Measurements from ENCODE around the gene CCL24.
"Not testable (repeated sequence)": the region's sequence is repeated elsewhere in the genome, so short reads cannot be mapped to it uniquely, and the experiment has no call there.

The CCL24 gene, protein sequence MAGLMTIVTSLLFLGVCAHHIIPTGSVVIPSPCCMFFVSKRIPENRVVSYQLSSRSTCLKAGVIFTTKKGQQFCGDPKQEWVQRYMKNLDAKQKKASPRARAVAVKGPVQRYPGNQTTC

DNA sequence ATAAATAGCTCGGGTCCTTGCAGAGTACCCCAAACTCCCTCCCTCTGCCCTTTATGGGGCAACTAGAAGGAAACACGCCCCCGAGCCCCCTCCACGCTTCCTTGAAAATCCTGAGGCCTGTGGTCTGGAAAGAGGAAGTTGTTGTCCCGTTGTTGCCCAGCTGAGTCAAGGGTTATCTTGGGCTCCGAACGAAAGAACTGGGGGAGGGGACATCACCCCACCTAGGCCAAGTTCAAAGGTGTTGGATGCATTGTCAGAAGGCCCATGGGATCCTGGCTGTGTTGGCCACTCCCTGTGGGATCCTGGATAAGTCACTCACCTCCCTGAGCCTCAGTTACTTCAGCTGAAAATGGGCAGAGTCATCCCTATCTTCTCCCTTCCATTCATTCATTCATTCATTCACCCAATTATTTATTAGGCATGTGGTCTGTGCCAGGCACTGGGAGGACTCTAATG lies at the start of gene CCL24:
TSS of gene CCL24 (minus strand) at position 26 of the 456 bp plus-strand sequence. CDS start 91 bp downstream, outside the sequence.
- TF ChIP-seq, protein P1, sequence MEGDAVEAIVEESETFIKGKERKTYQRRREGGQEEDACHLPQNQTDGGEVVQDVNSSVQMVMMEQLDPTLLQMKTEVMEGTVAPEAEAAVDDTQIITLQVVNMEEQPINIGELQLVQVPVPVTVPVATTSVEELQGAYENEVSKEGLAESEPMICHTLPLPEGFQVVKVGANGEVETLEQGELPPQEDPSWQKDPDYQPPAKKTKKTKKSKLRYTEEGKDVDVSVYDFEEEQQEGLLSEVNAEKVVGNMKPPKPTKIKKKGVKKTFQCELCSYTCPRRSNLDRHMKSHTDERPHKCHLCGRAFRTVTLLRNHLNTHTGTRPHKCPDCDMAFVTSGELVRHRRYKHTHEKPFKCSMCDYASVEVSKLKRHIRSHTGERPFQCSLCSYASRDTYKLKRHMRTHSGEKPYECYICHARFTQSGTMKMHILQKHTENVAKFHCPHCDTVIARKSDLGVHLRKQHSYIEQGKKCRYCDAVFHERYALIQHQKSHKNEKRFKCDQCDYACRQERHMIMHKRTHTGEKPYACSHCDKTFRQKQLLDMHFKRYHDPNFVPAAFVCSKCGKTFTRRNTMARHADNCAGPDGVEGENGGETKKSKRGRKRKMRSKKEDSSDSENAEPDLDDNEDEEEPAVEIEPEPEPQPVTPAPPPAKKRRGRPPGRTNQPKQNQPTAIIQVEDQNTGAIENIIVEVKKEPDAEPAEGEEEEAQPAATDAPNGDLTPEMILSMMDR (IDR thresholded peaks at IDR 0.05; ENCODE audit: low read depth, low read length, poor library complexity, severe bottlenecking): no peak
- no peak for TF ChIP-seq EZH2phosphoT487 (IDR thresholded peaks at IDR 0.05; ENCODE audit: borderline replicate concordance, low read length)
- Histone ChIP-seq H3K79me2 (ENCODE audit: control insufficient read depth, low read length) (no peaks in the 10 kb centered on the region), H3K4me2 (ENCODE audit: low read length) (no peak within 1 kb of the TSS), H3K27me3 (ENCODE audit: control insufficient read depth, low read length) (peaks cover 8% of the 10 kb centered on the region; the same call in 1 of the 2 replicates), H4K20me1 (ENCODE audit: control insufficient read depth, insufficient read depth, low read depth, low read length) (no peaks in the 10 kb centered on the region), H3F3A (ENCODE audit: control insufficient read depth, insufficient read depth) (no peaks in the 10 kb centered on the region), H3K36me3 (ENCODE audit: control insufficient read depth, low read length) (no peaks in the 10 kb centered on the region), H3K27ac (ENCODE audit: low read depth, low read length) (no peak within 1 kb of the TSS), H3K9me2 (replicated peaks; ENCODE audit: control insufficient read depth, low read length) (no peaks in the 10 kb centered on the region), H3K4me3 (ENCODE audit: low read length) (no peak within 1 kb of the TSS), H3K9me3 (ENCODE audit: control insufficient read depth, insufficient read depth, low read length) (no peaks in the 10 kb centered on the region), H3K4me1 (ENCODE audit: control insufficient read depth, low read length) (peaks cover 4% of the 10 kb centered on the region; the same call in 1 of the 2 replicates)

DNA sequence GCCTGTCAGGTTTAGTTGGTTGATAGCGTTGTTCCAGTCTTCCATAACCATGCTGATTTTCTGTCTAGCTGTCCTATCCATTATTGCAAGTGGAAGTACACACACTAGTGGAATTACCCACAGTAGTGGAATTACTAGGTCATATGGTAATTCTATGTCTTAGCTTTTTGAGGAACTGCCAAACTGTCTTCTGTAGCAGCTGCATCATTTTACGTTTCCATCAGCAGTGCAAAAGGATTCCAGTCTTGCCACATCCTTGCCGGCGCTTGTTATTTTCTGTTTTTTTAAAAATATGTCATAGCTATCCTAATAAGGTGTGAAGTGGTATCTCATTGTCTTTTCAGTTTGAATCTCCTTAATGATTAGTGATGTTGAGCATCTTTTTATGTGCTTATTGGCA lies 48.0 kb upstream of the CCL24 start:
- TF ChIP-seq EZH2phosphoT487 (IDR thresholded peaks at IDR 0.05; ENCODE audit: borderline replicate concordance, low read length): no peak
- Histone ChIP-seq H3K4me3 (ENCODE audit: low read length) (no peak overlapping the region), H3K36me3 (ENCODE audit: control insufficient read depth, low read length) (no peaks in the 10 kb centered on the region), H3K27ac (ENCODE audit: low read depth, low read length) (no peak overlapping the region), H3F3A (ENCODE audit: control insufficient read depth, insufficient read depth) (no peaks in the 10 kb centered on the region), H3K9me2 (replicated peaks; ENCODE audit: control insufficient read depth, low read length) (no peaks in the 10 kb centered on the region), H3K27me3 (ENCODE audit: control insufficient read depth, low read length) (no peaks in the 10 kb centered on the region), H3K79me2 (ENCODE audit: control insufficient read depth, low read length) (no peaks in the 10 kb centered on the region), H4K20me1 (ENCODE audit: control insufficient read depth, insufficient read depth, low read depth, low read length) (no peaks in the 10 kb centered on the region), H3K4me1 (ENCODE audit: control insufficient read depth, low read length) (no peaks in the 10 kb centered on the region), H3K4me2 (ENCODE audit: low read length) (no peak overlapping the region), H3K9me3 (ENCODE audit: control insufficient read depth, insufficient read depth, low read length) (no peaks in the 10 kb centered on the region)

DNA sequence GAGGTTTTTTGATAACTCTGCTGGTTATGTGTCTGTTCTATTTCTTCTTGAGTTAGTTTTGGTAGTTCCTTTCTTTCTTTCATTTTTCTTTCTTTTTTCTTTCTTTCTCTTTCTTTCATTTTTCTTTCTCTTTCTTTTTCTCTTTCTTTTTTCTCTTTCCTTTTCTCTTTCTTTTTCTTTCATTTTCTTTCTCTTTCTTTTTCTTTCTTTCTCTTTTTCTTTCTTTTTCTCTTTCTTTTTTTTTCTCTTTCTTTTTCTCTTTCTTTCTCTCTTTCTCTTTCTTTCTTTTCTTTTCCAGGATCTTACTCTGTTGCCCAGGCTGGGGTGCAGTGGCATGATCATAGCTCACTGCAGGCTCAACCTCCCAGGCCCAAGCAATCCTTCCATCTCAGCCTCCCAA lies 44.8 kb upstream of the CCL24 start:
- no peak overlapping the region for H3K27ac ChIP-seq (ENCODE audit: low read depth, low read length)
- H3K36me3 ChIP-seq (ENCODE audit: control insufficient read depth, low read length): no peaks in the 10 kb centered on the region
- H3K4me3 ChIP-seq (ENCODE audit: low read length): no peak overlapping the region
- no peak overlapping the region for H3K4me2 ChIP-seq (ENCODE audit: low read length)
- no peaks in the 10 kb centered on the region for H3F3A ChIP-seq (ENCODE audit: control insufficient read depth, insufficient read depth)
- no peaks in the 10 kb centered on the region for H4K20me1 ChIP-seq (ENCODE audit: control insufficient read depth, insufficient read depth, low read depth, low read length)
- H3K9me3 ChIP-seq (ENCODE audit: control insufficient read depth, insufficient read depth, low read length): no peaks in the 10 kb centered on the region
- no peaks in the 10 kb centered on the region for H3K27me3 ChIP-seq (ENCODE audit: control insufficient read depth, low read length)
- TF ChIP-seq EZH2phosphoT487 (IDR thresholded peaks at IDR 0.05; ENCODE audit: borderline replicate concordance, low read length): no peak
- TF ChIP-seq, protein P1 (IDR thresholded peaks at IDR 0.05; ENCODE audit: low read depth, low read length, poor library complexity, severe bottlenecking): no peak
- no peaks in the 10 kb centered on the region for H3K4me1 ChIP-seq (ENCODE audit: control insufficient read depth, low read length)
- no peaks in the 10 kb centered on the region for H3K9me2 ChIP-seq (replicated peaks; ENCODE audit: control insufficient read depth, low read length)
- no peaks in the 10 kb centered on the region for H3K79me2 ChIP-seq (ENCODE audit: control insufficient read depth, low read length)

DNA sequence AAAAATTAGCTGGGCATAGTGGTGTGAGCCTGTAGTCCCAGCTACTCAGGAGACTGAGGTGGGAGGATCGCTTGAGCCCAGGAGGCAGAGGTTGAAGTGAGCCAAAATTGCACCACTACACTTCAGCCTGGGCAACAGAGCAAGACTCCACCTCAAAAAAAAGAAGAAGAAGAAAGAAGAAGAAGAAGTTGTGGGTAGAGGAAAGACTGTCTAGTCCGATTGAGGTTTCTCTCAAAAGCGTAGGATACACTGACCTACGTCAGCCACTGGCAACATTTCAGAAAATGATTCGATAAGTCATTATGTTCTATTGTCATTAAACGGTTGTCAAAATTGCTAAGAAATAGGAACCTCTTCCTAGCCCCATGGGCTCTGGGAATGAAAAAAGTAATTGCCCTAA lies 42.9 kb upstream of the CCL24 start:
- no peak overlapping the region for H3K27ac ChIP-seq (ENCODE audit: low read depth, low read length)
- no peak overlapping the region for H3K4me2 ChIP-seq (ENCODE audit: low read length)
- H4K20me1 ChIP-seq (ENCODE audit: control insufficient read depth, insufficient read depth, low read depth, low read length): no peaks in the 10 kb centered on the region
- no peaks in the 10 kb centered on the region for H3K36me3 ChIP-seq (ENCODE audit: control insufficient read depth, low read length)
- H3K9me2 ChIP-seq (replicated peaks; ENCODE audit: control insufficient read depth, low read length): no peaks in the 10 kb centered on the region
- H3F3A ChIP-seq (ENCODE audit: control insufficient read depth, insufficient read depth): no peaks in the 10 kb centered on the region
- no peaks in the 10 kb centered on the region for H3K79me2 ChIP-seq (ENCODE audit: control insufficient read depth, low read length)
- H3K4me1 ChIP-seq (ENCODE audit: control insufficient read depth, low read length): no peaks in the 10 kb centered on the region
- H3K4me3 ChIP-seq (ENCODE audit: low read length): no peak overlapping the region
- no peak for TF ChIP-seq EZH2phosphoT487 (IDR thresholded peaks at IDR 0.05; ENCODE audit: borderline replicate concordance, low read length)
- TF ChIP-seq, protein P1 (IDR thresholded peaks at IDR 0.05; ENCODE audit: low read depth, low read length, poor library complexity, severe bottlenecking): no peak
- no peaks in the 10 kb centered on the region for H3K9me3 ChIP-seq (ENCODE audit: control insufficient read depth, insufficient read depth, low read length)
- H3K27me3 ChIP-seq (ENCODE audit: control insufficient read depth, low read length): no peaks in the 10 kb centered on the region

DNA sequence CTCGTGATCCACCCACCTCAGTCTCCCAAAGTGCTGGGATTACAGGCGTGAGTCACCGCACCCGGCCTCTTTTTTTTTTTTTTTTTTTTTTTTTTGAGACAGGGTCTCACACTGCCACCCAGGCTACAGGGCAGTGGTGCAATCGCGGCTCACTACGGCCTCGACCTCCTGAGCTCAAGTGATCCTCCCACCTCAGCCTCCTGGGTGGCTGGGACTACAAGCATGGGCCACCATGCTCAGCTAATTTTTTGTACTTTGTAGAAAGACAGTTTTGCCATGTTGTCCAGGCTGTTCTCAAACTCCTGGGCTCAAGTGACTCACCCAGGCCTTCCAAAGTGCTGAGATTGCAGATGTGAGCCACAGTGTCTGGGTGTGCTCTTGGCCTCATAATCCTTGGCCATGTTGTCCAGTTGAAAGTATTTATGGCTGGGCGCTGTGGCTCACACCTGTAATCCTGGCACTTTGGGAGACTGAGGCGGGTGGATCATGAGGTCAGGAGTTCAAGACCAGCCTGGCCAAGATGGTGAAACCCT lies 41.3 kb upstream of the CCL24 start:
- H3K4me1 ChIP-seq (ENCODE audit: control insufficient read depth, low read length); H3F3A ChIP-seq (ENCODE audit: control insufficient read depth, insufficient read depth); H3K4me2 ChIP-seq (ENCODE audit: low read length): not testable (repeated sequence)

More for the DNA sequence above, 41.3 kb upstream of the CCL24 start:
- not testable (repeated sequence) for H3K4me3 ChIP-seq (ENCODE audit: low read length); H3K27me3 ChIP-seq (ENCODE audit: control insufficient read depth, low read length); H3K36me3 ChIP-seq (ENCODE audit: control insufficient read depth, low read length); H3K9me3 ChIP-seq (ENCODE audit: control insufficient read depth, insufficient read depth, low read length); H3K27ac ChIP-seq (ENCODE audit: low read depth, low read length); H3K9me2 ChIP-seq (replicated peaks; ENCODE audit: control insufficient read depth, low read length); H3K79me2 ChIP-seq (ENCODE audit: control insufficient read depth, low read length); H4K20me1 ChIP-seq (ENCODE audit: control insufficient read depth, insufficient read depth, low read depth, low read length)

Measured in DOHH2 (cell line).